Upper lobe of right lung (tissue), 1 donor: ENCODE measurements around the gene ICOSLG. TPM values are rescaled to one million over a fixed set of nuclear protein-coding genes. Genes with fewer than 3 reads are reported as not detected.
"Not testable (repeated sequence)": the region's sequence is repeated elsewhere in the genome, so short reads cannot be mapped to it uniquely, and the experiment has no call there.

Source experiments
- ATAC-seq: fragments of 200-7000 bp; cut with Tn5 transposase; one replicate; pipeline ENCODE4 v1.9.1; 2020; ENCODE audit warnings: mild to moderate bottlenecking, moderate library complexity
- DNase-seq: peaks from one replicate; pipeline ENCODE4 v3.0.0-alpha.2; 2020
- H3K27ac ChIP-seq: fragments of 200-600 bp; one replicate; pipeline ENCODE4 v1.8.0; 2022
- H3K27me3 ChIP-seq: fragments of 200-600 bp; one replicate; pipeline ENCODE4 v1.8.0; 2022; ENCODE audit warnings: mild to moderate bottlenecking
- H3K36me3 ChIP-seq: fragments of 200-600 bp; one replicate; pipeline ENCODE4 v1.8.0; 2022
- H3K4me1 ChIP-seq: fragments of 200-600 bp; one replicate; pipeline ENCODE4 v1.8.0; 2022
- H3K4me3 ChIP-seq: fragments of 200-600 bp; one replicate; pipeline ENCODE4 v1.8.0; 2022; ENCODE audit warnings: mild to moderate bottlenecking
- H3K9me3 ChIP-seq: fragments of 200-600 bp; one replicate; pipeline ENCODE4 v1.8.0; 2022
- intact Hi-C: fragments of 100-400 bp; cut with DNase I; formaldehyde crosslinking; loops from one replicate; pipeline ENCODE4 v1.11.0; 2022
- total RNA-seq: library from RNA; stranded (reverse); fragmentation: NEBNext Ultra II Directional; extraction: Animal tissue kit (Norgen Biotek cat#: 25700); gene quantifications from one replicate; pipeline ENCODE4 v1.2.1, GENCODE V29; 2021
- TF ChIP-seq, protein P1 (sequence below): fragments of 200-600 bp; IDR thresholded peaks from one replicate; pipeline ENCODE4 v1.8.0; 2022; ENCODE audit warnings: antibody characterized with exemption
- donor health status: DM: no; HTN: yes; CAD: no; lungs with severe emphysema.

ICOSLG gene
- total RNA-seq, 1 donor from 2014 or later = 11.3 TPM

- Histone ChIP-seq H3K27me3 (no peaks in the 10 kb centered on the region), H3K27ac (no peak overlapping the region), H3K4me3 (no peak overlapping the region), H3K4me1 (peaks cover 7% of the 10 kb centered on the region), H3K36me3 (no peaks in the 10 kb centered on the region), H3K9me3 (no peaks in the 10 kb centered on the region)
- ATAC-seq (no peak), DNase-seq (no peak)
- intact Hi-C loops = no loop called here
- TF ChIP-seq, protein P1, sequence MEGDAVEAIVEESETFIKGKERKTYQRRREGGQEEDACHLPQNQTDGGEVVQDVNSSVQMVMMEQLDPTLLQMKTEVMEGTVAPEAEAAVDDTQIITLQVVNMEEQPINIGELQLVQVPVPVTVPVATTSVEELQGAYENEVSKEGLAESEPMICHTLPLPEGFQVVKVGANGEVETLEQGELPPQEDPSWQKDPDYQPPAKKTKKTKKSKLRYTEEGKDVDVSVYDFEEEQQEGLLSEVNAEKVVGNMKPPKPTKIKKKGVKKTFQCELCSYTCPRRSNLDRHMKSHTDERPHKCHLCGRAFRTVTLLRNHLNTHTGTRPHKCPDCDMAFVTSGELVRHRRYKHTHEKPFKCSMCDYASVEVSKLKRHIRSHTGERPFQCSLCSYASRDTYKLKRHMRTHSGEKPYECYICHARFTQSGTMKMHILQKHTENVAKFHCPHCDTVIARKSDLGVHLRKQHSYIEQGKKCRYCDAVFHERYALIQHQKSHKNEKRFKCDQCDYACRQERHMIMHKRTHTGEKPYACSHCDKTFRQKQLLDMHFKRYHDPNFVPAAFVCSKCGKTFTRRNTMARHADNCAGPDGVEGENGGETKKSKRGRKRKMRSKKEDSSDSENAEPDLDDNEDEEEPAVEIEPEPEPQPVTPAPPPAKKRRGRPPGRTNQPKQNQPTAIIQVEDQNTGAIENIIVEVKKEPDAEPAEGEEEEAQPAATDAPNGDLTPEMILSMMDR = no peak
Measured at GRCh38 chr21:44258056-44258725, 17.4 kb upstream of the ICOSLG start.

DNA sequence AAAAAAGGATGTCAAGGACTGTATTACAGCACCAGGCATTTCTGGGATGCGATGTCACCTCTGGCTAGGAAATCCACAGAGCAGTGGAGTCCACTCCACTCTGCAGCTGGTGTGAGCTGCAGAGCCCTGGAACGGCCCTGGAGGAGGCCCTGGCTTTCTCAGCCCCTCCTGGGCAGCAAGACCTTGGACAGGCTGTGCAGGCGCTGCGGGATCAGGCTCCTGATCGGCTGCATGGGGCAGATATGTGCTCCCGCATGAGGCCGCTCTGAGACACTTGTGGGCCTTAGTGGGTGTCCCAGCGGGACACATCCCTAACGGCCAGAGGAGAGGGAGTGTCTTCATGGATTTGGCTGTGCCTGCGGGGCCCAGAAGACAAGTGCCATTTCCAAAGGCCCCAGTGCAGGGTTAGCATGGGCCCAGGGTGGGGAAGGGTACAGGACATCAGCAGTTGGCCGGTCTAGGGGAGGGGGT is 14.8 kb upstream of the ICOSLG start:
- ATAC-seq = no peak
- intact Hi-C loops = no loop called here
- no peak overlapping the region for H3K4me3 ChIP-seq

GRCh38 chr21:44253832-44254710 is 13.3 kb upstream of the ICOSLG start:
- no peak for DNase-seq
- Histone ChIP-seq H3K4me3 (no peak overlapping the region), H3K4me1 (peaks cover 7% of the 10 kb centered on the region), H3K27me3 (no peaks in the 10 kb centered on the region), H3K27ac (no peak overlapping the region), H3K36me3 (no peaks in the 10 kb centered on the region), H3K9me3 (no peaks in the 10 kb centered on the region)
- TF ChIP-seq, protein P1 = no peak
- ATAC-seq = peak; percentile 57
- intact Hi-C loops = no loop called here

More for the DNA sequence above, 14.8 kb upstream of the ICOSLG start:
- H3K9me3 ChIP-seq = no peaks in the 10 kb centered on the region
- peaks cover 7% of the 10 kb centered on the region for H3K4me1 ChIP-seq
- no peak for DNase-seq
- no peak overlapping the region for H3K27ac ChIP-seq
- H3K36me3 ChIP-seq = no peaks in the 10 kb centered on the region
- H3K27me3 ChIP-seq = no peaks in the 10 kb centered on the region
- TF ChIP-seq, protein P1 = no peak

DNA sequence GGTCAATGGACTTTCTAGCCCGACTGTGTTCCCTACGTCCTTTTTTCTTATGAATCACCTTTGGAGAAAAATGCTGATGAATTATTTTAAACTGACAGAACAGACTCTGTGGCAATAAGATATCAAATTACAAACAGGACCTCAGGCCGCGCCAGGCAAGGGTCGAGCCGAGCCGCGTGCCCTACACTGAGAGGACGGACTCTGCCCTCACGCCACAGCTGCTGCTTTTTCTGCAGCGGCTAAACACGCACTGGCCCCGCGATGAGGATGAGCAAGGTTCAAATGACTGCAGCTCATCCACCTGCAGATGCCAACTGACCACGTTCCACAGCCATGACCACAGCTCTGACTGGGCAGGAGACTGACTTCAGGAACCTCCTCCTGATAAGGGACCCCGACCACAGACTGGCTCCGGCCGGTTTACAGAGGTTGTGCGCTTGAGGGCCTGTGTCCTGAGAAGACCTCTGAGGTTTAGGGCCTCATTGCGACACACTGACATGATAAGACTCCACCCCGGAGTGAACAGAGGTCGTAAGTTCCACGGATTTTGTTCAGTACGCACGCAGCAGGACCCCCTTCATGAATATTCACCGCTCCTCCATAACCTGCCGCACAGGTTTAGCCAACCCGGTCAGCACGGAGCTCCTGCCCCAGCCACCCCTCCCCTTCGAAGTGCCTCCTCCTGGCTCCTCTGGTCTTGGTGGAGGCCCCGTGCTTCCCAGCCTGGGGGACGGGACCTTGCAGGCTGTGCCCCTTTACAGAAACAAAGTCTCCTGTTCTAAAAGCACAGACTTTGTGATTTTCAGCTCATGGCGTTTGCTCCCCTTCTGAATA is 8.7 kb upstream of the ICOSLG start:
- H3K36me3 ChIP-seq, H3K27ac ChIP-seq, H3K4me3 ChIP-seq, H3K4me1 ChIP-seq, intact Hi-C loops, H3K27me3 ChIP-seq, H3K9me3 ChIP-seq, DNase-seq: not testable (repeated sequence)
- peak; percentile 4 for ATAC-seq

DNA sequence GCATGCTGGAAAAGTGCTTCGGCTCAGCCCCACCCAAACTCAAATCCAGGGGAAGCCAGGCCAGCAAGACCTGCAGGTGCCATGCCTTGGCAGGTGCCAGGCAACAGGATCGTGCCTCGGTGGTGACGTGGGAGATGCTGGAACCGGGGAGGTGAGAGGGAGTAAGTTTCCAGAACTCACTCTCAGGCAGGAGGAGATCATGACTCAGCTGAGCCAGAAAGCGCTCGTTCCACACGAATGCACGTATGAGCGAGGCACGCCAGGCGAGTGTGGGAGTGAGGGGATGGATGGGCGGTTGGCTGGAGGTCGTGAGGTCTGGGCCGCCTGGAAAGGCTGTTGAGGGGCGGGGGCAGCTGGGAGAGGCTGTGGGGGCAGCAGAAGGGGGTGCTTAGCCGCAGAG is 7.2 kb upstream of the ICOSLG start:
- intact Hi-C loops, H3K4me3 ChIP-seq, H3K27ac ChIP-seq, H3K27me3 ChIP-seq, H3K9me3 ChIP-seq, DNase-seq, H3K4me1 ChIP-seq, H3K36me3 ChIP-seq, ATAC-seq: not testable (repeated sequence)

GRCh38 chr21:44243980-44244379 is 3.2 kb upstream of the ICOSLG start:
- H3K4me3 ChIP-seq, H3K36me3 ChIP-seq, DNase-seq, ATAC-seq, H3K27me3 ChIP-seq, H3K27ac ChIP-seq, intact Hi-C loops, H3K9me3 ChIP-seq, H3K4me1 ChIP-seq: not testable (repeated sequence)

DNA sequence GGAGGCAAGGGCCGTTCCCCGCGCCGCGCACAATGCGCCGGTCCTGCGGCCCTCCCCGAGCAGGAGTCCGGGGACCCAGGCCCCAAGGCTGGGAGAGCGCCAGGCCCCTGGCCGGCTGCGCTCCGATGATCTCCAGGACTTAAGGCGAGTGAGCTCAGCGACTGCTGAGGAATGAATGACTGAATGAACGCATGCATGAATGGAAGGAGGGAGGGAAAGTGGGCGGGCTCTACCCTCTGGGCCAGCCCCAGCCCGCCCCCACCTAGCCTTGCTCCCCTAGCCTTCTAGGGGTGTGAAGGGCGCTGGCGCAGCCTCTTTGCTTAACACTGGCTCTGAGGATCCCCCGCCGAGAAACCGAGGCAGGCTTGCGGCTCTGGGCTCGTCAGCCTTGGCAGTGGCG is 538 bp upstream of the ICOSLG start:
- H3K27me3 ChIP-seq, H3K36me3 ChIP-seq, H3K9me3 ChIP-seq, H3K4me1 ChIP-seq, H3K27ac ChIP-seq, intact Hi-C loops, DNase-seq, H3K4me3 ChIP-seq: not testable (repeated sequence)
- ATAC-seq = peak; percentile 59

DNA sequence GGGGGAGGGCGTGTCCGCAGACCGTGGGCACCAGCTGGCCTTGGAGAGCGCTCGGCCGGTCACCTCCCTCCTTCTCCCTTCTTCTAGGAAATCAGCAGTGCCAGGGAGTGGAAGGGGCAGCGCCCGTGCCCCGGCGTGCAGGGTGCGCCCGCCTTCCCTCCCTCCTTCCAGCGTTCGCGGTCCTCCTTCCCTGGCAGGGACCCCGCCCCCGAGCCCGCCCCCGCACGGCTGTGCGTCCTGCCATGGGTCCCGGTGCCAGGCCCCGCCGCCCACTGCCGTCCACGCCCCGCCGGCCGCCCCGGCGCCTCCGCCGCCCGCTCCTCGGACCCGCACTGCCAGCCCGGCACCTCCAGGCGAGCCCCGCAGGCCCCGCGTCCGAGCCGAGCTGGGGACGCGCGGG is 390 bp downstream of the ICOSLG start:
- intact Hi-C loops, H3K9me3 ChIP-seq, DNase-seq, H3K36me3 ChIP-seq, H3K27ac ChIP-seq, H3K4me1 ChIP-seq, H3K27me3 ChIP-seq, H3K4me3 ChIP-seq: not testable (repeated sequence)
- ATAC-seq = peak; percentile 79

GRCh38 chr21:44229561-44229960 is 11.2 kb downstream of the ICOSLG start:
- ATAC-seq, H3K36me3 ChIP-seq, H3K4me1 ChIP-seq, H3K27me3 ChIP-seq, DNase-seq, H3K4me3 ChIP-seq, H3K9me3 ChIP-seq, intact Hi-C loops, H3K27ac ChIP-seq: not testable (repeated sequence)

- H3K4me3 ChIP-seq, H3K36me3 ChIP-seq, H3K4me1 ChIP-seq, H3K27me3 ChIP-seq, ATAC-seq, H3K9me3 ChIP-seq, intact Hi-C loops, H3K27ac ChIP-seq, DNase-seq: not testable (repeated sequence)
Measured at GRCh38 chr21:44228109-44228508, 12.6 kb downstream of the ICOSLG start.
